Activated CD8-positive, alpha-beta memory T cell treated with anti-CD3 and anti-CD28 coated beads, Interleukin-2, amount 50 U/mL, for 24 hours (primary cell): ENCODE measurements around the gene MYOF.
"Not testable (repeated sequence)": the region's sequence is repeated elsewhere in the genome, so short reads cannot be mapped to it uniquely, and the experiment has no call there.

Experiments
- DNase-seq: peaks from one replicate; pipeline ENCODE4 v3.0.0-alpha.2; 2020; ENCODE audit errors: extremely low read depth

The MYOF gene

DNA sequence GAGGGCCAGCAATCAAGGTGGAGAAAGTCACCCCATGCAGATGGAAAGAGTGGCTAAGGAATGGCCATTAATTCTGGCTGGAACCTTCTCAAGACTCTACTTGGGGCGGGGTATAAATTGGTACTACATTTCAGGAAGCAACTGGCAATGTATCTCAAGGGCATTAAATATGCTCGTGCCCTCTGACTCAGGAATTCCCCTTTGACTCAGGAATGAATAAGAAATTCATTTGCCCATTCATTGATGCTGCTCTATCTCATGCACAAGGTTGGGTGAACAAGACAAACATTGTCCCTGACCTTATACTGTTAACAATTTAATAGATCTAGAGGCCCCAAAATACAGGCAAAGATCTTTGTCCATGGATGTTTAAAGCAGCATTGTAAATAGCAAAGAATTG is 188.1 kb downstream of the MYOF start:
- no peak for DNase-seq

DNA sequence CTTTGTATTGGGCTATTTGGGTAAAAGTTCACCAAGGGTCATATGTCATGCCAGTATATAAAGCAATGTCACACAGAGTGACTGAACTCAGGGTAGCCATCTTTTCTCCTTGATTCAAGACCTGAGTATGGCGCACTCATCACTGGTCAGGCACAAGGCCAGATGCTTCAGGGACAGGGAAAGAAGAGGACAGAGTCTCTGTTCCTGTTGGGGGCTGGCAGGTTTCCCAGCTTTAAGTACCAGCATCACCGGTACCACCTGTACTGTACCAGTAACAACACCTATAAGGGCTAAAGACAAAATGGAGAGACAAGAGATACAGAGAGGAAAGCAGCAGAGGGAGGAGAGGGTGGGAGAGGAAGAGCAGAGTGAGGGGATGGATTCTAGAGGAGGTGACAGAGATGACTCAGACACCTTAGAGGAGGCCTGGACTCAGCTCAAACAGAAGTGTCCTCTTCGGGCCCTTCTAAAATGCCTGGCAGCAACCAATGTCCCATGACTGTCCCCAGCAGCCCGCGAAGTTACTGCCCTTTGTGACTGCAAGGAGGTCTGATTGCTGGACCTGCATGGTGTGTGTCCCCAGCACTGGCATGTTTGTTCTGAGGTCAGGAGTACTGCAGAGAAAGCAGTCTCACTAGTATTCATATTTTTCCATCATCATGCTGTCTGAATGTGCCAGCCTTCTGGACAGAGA is 191.3 kb downstream of the MYOF start:
- DNase-seq: no peak

- DNase-seq: peak; percentile 10
Observed at GRCh38 chr10:93288679-93289634, 193.2 kb downstream of the MYOF start.

DNA sequence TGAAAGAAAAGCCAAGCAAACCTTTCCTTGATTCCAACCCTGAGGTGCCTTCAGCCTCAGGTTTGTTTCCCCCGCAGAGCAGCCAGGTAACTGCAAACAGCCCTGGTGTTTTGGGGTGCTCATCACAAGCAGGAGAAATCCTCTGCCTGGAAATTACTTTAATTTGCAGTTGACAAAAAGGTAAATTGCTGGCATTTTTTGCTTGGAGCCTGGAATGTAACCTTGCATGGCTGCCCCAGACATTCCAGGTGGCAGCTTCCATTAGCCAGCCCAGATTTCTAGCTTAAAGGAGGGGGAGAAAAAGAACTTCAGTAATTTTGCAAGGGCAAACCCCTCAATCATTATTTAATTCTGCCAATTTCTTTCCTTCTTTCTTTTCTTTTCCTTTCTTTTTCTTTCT is 194.4 kb downstream of the MYOF start:
- DNase-seq: no peak

- DNase-seq: not testable (repeated sequence)
Observed at GRCh38 chr10:93284246-93284645, 197.9 kb downstream of the MYOF start.

- DNase-seq: no peak
Observed at GRCh38 chr10:93281367-93281720, 200.8 kb downstream of the MYOF start.

- DNase-seq: no peak
Observed at GRCh38 chr10:93280699-93281366, 201.3 kb downstream of the MYOF start.

- DNase-seq: no peak
Observed at GRCh38 chr10:93280121-93280698, 201.9 kb downstream of the MYOF start.

GRCh38 chr10:93277360-93277759 is 204.8 kb downstream of the MYOF start:
- DNase-seq: no peak

GRCh38 chr10:93274419-93274818 is 207.7 kb downstream of the MYOF start:
- no peak for DNase-seq

DNA sequence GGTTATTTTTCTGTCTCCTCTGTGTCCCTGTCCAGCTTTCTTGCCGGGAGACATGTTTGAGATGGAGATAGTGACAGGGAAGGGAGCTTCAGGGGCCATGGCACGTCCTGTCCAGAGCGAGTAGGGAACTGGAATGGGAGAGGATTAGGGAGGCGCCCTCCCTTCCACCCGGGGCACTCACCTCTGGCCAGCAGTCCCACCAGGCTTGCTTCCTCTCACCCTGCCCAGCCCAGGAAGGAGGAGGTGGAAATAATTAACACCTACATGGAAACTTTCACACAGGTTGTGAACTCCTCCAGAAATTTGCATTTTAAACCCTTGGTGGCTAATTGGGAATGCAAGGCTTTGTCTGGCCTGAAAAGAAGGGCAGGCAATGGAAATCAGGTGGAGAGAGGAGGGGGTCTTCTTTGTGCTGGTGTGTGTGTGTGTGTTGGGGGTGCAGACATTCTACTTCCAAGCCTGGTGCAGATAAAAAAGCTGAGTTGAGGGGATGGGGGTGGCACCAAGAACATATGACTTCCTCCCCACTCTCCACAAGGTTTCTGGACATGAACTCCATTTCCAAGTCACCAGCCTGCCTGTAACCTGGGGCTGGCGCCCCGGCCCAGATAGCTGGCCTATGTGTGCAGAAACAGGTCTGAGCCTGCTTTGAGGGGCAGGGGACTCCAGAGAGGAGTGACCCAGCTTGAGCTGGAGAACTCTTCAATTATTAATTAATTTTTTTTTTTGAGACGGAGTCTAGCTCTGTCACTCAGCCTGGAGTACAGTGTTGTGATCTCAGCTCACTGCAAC is 209.1 kb downstream of the MYOF start:
- DNase-seq: no peak

DNA sequence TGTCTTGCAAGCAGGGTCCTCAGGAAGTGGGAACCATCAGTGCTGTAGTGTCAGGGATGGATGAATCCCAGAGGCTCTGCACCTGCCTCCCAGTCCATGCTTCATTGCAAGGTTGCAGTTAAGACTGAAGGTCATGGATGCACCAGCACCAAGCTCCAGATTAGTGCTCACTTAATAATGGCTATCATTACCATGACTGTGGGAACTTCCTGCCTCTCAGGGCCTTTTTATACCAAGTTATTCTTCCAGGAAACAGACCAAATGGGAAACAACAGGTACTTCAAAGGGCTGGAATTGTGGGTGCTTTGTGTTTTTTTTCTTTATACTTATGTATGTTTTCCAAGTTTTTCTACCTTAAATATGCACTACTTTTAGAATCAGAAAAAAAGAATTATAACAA is 210.8 kb downstream of the MYOF start:
- DNase-seq: no peak

GRCh38 chr10:93269281-93269680 is 212.9 kb downstream of the MYOF start:
- DNase-seq: no peak

DNA sequence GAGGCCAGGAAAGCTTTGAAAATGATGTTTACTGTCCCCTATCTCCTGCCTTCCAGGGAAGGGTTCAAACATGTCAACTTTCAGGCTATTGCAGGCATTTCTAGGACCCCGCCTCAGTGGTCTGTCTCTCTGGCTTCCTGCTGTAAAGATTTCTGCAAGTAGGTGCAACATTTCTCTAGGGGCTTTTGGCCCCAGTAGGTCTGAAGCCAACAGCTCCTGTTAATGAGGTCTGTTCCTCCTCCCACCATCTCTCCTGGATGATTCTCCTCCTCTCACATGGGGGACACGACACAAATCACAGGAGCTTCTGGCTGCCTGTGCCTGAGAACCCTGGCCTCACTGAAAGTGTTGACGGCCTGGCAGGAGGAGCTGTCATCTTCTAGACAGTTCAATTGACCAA is 214.1 kb downstream of the MYOF start:
- no peak for DNase-seq

DNA sequence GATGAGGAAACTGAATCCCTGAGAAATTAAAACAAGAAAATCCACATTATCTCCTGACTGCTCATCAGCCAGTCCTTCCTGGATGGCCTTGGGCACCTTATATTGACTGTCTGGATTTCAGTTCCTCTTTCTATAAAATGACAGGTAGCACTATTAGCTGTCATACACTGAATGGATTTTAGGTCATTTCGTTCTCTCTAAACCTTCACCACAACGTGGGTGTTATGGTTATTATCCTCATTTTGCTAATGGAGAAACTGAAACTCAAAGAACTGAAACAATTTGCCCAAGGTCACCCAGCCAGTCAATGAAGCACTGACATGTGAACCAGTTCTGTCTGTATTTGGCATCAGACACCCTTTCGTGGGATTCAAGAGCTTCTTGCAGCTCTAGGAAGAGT is 214.6 kb downstream of the MYOF start:
- DNase-seq: no peak

GRCh38 chr10:93266858-93267257 is 215.3 kb downstream of the MYOF start:
- DNase-seq: no peak

- no peak for DNase-seq
Observed at GRCh38 chr10:93261961-93262610, 220.0 kb downstream of the MYOF start.

DNA sequence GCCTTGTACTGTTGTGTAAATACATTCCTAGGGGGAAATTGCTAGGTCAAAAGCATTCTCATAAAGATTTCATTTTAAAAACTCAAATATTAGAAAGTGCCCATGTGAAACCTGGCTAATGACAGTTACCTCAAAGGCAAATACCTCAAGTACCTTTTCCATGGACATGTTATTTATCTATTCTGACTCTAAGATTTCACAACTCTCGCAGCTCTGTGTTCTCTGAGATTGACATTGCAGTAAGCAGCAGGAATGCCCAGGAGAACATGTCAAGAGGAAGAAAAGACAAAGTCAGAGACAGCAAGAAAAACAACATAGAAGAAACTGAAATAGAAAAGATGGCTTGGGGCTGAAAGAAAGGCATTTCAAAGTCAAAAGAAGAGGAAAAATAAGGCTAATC is 221.0 kb downstream of the MYOF start:
- DNase-seq: no peak

GRCh38 chr10:93259126-93259525 is 223.0 kb downstream of the MYOF start:
- DNase-seq: no peak
